Measurements from ENCODE around the gene LMOD3. TPM values are rescaled to one million over a fixed set of nuclear protein-coding genes. Genes with fewer than 3 reads are reported as not detected.

Gene LMOD3
- total and polyA plus RNA-seq, 3 donors from 2014 or later: 0.55 TPM; not detected in 2

GRCh38 chr3:69088063-69088462, 34.3 kb downstream of the LMOD3 start:
- H3K4me3 ChIP-seq: no peak overlapping the region
- TF ChIP-seq CTCF (IDR thresholded peaks at IDR 0.05): no peak
- TF ChIP-seq POLR2A (IDR thresholded peaks at IDR 0.05): no peak
- H3K4me1 ChIP-seq: peaks cover 50% of the 10 kb centered on the region
- no peaks in the 10 kb centered on the region for H3K9me3 ChIP-seq
- DNase-seq: no peak
- no peaks in the 10 kb centered on the region for H3K36me3 ChIP-seq (ENCODE audit: low read depth, missing control alignments)
- no peak overlapping the region for H3K27ac ChIP-seq
- intact Hi-C loops (cut with DNase I; ENCODE audit: low total_unique reads): no loop called here
- WGBS, 2 donors: 46 to 47% methylated on average over 2 of the region's 2 CpGs
- H3K27me3 ChIP-seq: no peaks in the 10 kb centered on the region

GRCh38 chr3:69087030-69087791, 35.2 kb downstream of the LMOD3 start:
- WGBS, 2 donors: 83 to 88% methylated on average over 3 of the region's 3 CpGs
- no peak for DNase-seq
- H3K4me3 ChIP-seq: no peak overlapping the region

GRCh38 chr3:69085833-69086722, 36.3 kb downstream of the LMOD3 start:
- 3 to 5% methylated on average over 8 of the region's 8 CpGs for WGBS, 2 donors

More at GRCh38 chr3:69087030-69087791, 35.2 kb downstream of the LMOD3 start:
- no peaks in the 10 kb centered on the region for H3K36me3 ChIP-seq (ENCODE audit: low read depth, missing control alignments)
- peak overlapping the region; percentile 82 to 84 for H3K27ac ChIP-seq
- no peak for TF ChIP-seq POLR2A (IDR thresholded peaks at IDR 0.05)
- no peak for TF ChIP-seq CTCF (IDR thresholded peaks at IDR 0.05)
- no peaks in the 10 kb centered on the region for H3K9me3 ChIP-seq
- no peaks in the 10 kb centered on the region for H3K27me3 ChIP-seq
- peaks cover 50% of the 10 kb centered on the region for H3K4me1 ChIP-seq
- intact Hi-C loops (cut with DNase I; ENCODE audit: low total_unique reads): no loop called here

GRCh38 chr3:69085168-69085832, 37.1 kb downstream of the LMOD3 start:
- peak; percentile 57 for DNase-seq
- H3K4me1 ChIP-seq: peaks cover 41% of the 10 kb centered on the region
- peak overlapping the region; percentile 82 to 84 for H3K27ac ChIP-seq

More at GRCh38 chr3:69085833-69086722, 36.3 kb downstream of the LMOD3 start:
- TF ChIP-seq POLR2A (IDR thresholded peaks at IDR 0.05) (no peak), CTCF (IDR thresholded peaks at IDR 0.05) (no peak)
- peak; percentile 87 for DNase-seq
- peak overlapping the region; percentile 82 to 84 for H3K27ac ChIP-seq
- no peaks in the 10 kb centered on the region for H3K36me3 ChIP-seq (ENCODE audit: low read depth, missing control alignments)
- H3K4me3 ChIP-seq: peak overlapping the region; percentile 77 to 83
- no peaks in the 10 kb centered on the region for H3K27me3 ChIP-seq
- peaks cover 40% of the 10 kb centered on the region for H3K4me1 ChIP-seq
- no peaks in the 10 kb centered on the region for H3K9me3 ChIP-seq
- intact Hi-C loops (cut with DNase I; ENCODE audit: low total_unique reads): no loop called here

More at GRCh38 chr3:69085168-69085832, 37.1 kb downstream of the LMOD3 start:
- Histone ChIP-seq H3K9me3 (no peaks in the 10 kb centered on the region), H3K36me3 (ENCODE audit: low read depth, missing control alignments) (no peaks in the 10 kb centered on the region), H3K27me3 (no peaks in the 10 kb centered on the region), H3K4me3 (peak overlapping the region; percentile 77 to 83)
- intact Hi-C loops (cut with DNase I; ENCODE audit: low total_unique reads): no loop called here
- TF ChIP-seq POLR2A (IDR thresholded peaks at IDR 0.05): no peak
- WGBS, 2 donors: 0% methylated on average over 15 to 26 of the region's 26 CpGs

Measured in testis (tissue), 3 donors.